Measurements from ENCODE around the gene MAU2. TPM values are rescaled to one million over a fixed set of nuclear protein-coding genes. Genes with fewer than 3 reads are reported as not detected.

Gene MAU2
- total and polyA plus RNA-seq, 10 of the 15 experiments (the other 5 are each of a cell fraction or from before 2014, with no cell fraction given), result 1.8 to 47.2 (median 22.1) TPM

GRCh38 chr19:19345970-19346369 lies 25.3 kb downstream of the MAU2 start:
- no peaks in the 10 kb centered on the region for H3K4me1 ChIP-seq (ENCODE audit: control insufficient read depth, insufficient read depth, low read length)
- ChIA-PET RAD21 (ENCODE audit: unreplicated experiment) (interaction anchor here (0.5 kb wide), 1 partner anchor 172 kb away, joined by 3 read pairs; no protein-coding TSS in a partner anchor), CTCF (interaction anchor here (1.4 kb wide), 1 partner anchor 144 kb away, joined by 3 read pairs; no protein-coding TSS in a partner anchor), SMC1A (ENCODE audit: uncharacterized antibody, unreplicated experiment) (no interaction called here), POLR2A (no interaction called here)
- H3K4me2 ChIP-seq (ENCODE audit: control insufficient read depth, insufficient read depth), result no peak overlapping the region
- in situ Hi-C loops (cut with MboI) (no loop called here), intact Hi-C loops (cut with micrococcal nuclease; ENCODE audit: unreplicated experiment) (no loop called here)
- H3K9me3 ChIP-seq (replicated peaks; ENCODE audit: control insufficient read depth, insufficient read depth, low read length), result no peaks in the 10 kb centered on the region
- no peak overlapping the region for H3K27ac ChIP-seq (ENCODE audit: control insufficient read depth, insufficient read depth)
- no peak for FAIRE-seq
- peaks cover 7 to 37% of the 10 kb centered on the region in 2 experiments; a peak in 3 of 4 replicates for H3K36me3 ChIP-seq (ENCODE audit: control insufficient read depth in 2 of 2, insufficient read depth in 2 of 2, low read length in 1 of 2)
- BruUV-seq (replicated peaks), result no TSS peak
- no peak overlapping the region for H3K4me3 ChIP-seq
- peak; percentile 34 for TF ChIP-seq POLR2A (IDR thresholded peaks at IDR 0.05; ENCODE audit: low read depth, low read length)
- TF ChIP-seq, protein P1, sequence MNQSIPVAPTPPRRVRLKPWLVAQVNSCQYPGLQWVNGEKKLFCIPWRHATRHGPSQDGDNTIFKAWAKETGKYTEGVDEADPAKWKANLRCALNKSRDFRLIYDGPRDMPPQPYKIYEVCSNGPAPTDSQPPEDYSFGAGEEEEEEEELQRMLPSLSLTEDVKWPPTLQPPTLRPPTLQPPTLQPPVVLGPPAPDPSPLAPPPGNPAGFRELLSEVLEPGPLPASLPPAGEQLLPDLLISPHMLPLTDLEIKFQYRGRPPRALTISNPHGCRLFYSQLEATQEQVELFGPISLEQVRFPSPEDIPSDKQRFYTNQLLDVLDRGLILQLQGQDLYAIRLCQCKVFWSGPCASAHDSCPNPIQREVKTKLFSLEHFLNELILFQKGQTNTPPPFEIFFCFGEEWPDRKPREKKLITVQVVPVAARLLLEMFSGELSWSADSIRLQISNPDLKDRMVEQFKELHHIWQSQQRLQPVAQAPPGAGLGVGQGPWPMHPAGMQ (IDR thresholded peaks at IDR 0.05; ENCODE audit: borderline replicate concordance), result no peak
- no peaks in the 10 kb centered on the region for H4K20me1 ChIP-seq (ENCODE audit: control insufficient read depth, insufficient read depth)
- no peak overlapping the region for H3K9ac ChIP-seq (ENCODE audit: control insufficient read depth, insufficient read depth, low read length)
- H3K79me2 ChIP-seq (ENCODE audit: control insufficient read depth, insufficient read depth, low read length), result no peaks in the 10 kb centered on the region
- no peak overlapping the region for H2AFZ ChIP-seq (ENCODE audit: control insufficient read depth, low read depth, low read length)
- no peaks in the 10 kb centered on the region for H3K27me3 ChIP-seq (replicated peaks in 1 of 2; ENCODE audit: control insufficient read depth in 2 of 2, insufficient read depth in 2 of 2, low read length in 1 of 2)
- DNase-seq (ENCODE audit: low read depth, low spot score), result no peak
- no peak for ATAC-seq
- WGBS (ENCODE audit: insufficient coverage, insufficient replicate concordance, low lambda C conversion rate, missing lambda C conversion rate), result 91% methylated on average over 11 of the region's 11 CpGs

- Histone ChIP-seq H3K36me3 (ENCODE audit: control insufficient read depth in 2 of 2, insufficient read depth in 2 of 2, low read length in 1 of 2) (peaks cover 13 to 25% of the 10 kb centered on the region in 2 experiments; a peak in 3 of 4 replicates), H4K20me1 (ENCODE audit: control insufficient read depth, insufficient read depth) (no peaks in the 10 kb centered on the region), H3K27me3 (replicated peaks in 1 of 2; ENCODE audit: control insufficient read depth in 2 of 2, insufficient read depth in 2 of 2, low read length in 1 of 2) (no peaks in the 10 kb centered on the region), H3K4me1 (ENCODE audit: control insufficient read depth, insufficient read depth, low read length) (no peaks in the 10 kb centered on the region), H2AFZ (ENCODE audit: control insufficient read depth, low read depth, low read length) (no peak overlapping the region), H3K27ac (ENCODE audit: control insufficient read depth, insufficient read depth) (no peak overlapping the region), H3K4me3 (no peak overlapping the region), H3K79me2 (ENCODE audit: control insufficient read depth, insufficient read depth, low read length) (no peaks in the 10 kb centered on the region), H3K4me2 (ENCODE audit: control insufficient read depth, insufficient read depth) (no peak overlapping the region), H3K9me3 (replicated peaks; ENCODE audit: control insufficient read depth, insufficient read depth, low read length) (no peaks in the 10 kb centered on the region), H3K9ac (ENCODE audit: control insufficient read depth, insufficient read depth, low read length) (no peak overlapping the region)
- CTCF ChIA-PET, result interaction anchor here (0.8 to 1.4 kb wide), 2 partner anchors 17 to 143 kb away, joined by 3 read pairs; no protein-coding TSS in a partner anchor
- BruUV-seq (replicated peaks), result no TSS peak
- no peak for TF ChIP-seq SMC3 (IDR thresholded peaks at IDR 0.05; ENCODE audit: borderline replicate concordance, low read length)
- 0 out of 2 replicates have a peak, but pooled peaks have one; percentile 5 for TF ChIP-seq POLR2AphosphoS5 (IDR thresholded peaks at IDR 0.05; ENCODE audit: low read length)
- no peak for FAIRE-seq
- RAD21 ChIA-PET (ENCODE audit: unreplicated experiment), result no interaction called here
- ATAC-seq, result no peak
- WGBS (ENCODE audit: insufficient coverage, insufficient replicate concordance, low lambda C conversion rate, missing lambda C conversion rate), result 73% methylated on average over 10 of the region's 10 CpGs
- POLR2A ChIA-PET, result interaction anchor here (0.5 kb wide), 1 partner anchor 12 kb away, joined by 3 read pairs; no protein-coding TSS in a partner anchor
- in situ Hi-C loops (cut with MboI) (no loop called here), intact Hi-C loops (cut with micrococcal nuclease; ENCODE audit: unreplicated experiment) (no loop called here)
- no peak for DNase-seq (ENCODE audit: low read depth, low spot score)
- SMC1A ChIA-PET (ENCODE audit: uncharacterized antibody, unreplicated experiment), result interaction anchor here (0.6 kb wide), 1 partner anchor 54 kb away, joined by 3 read pairs; no protein-coding TSS in a partner anchor
Measured at GRCh38 chr19:19347401-19348110, 26.9 kb downstream of the MAU2 start.
